SH-SY5Y (cell line): ENCODE measurements around the gene SPTB.

Experiments used
- GATA2 ChIP-seq: IDR thresholded peaks from 2 replicates; pipeline ENCODE4 v1.6.1; 2011; ENCODE audit warnings: mild to moderate bottlenecking, low read depth, low read length
- GATA3 ChIP-seq: IDR thresholded peaks from 2 replicates; pipeline ENCODE4 v1.6.1; 2011; ENCODE audit warnings: low read depth, mild to moderate bottlenecking, low read length, moderate library complexity

GRCh38 chr14:64718762-64719161 lies 160.9 kb downstream of the SPTB start:
- no peak for TF ChIP-seq GATA2
- TF ChIP-seq GATA3, result no peak
